HepG2 (cell line): ENCODE data around the gene GSTT2. TPM values are rescaled to one million over a fixed set of nuclear protein-coding genes. Genes with fewer than 3 reads are reported as not detected.
A peak's percentile ranks its signal among the peaks of the same experiment; 100 is the strongest.

Experiments
- AGO2 ChIP-seq: fragments of 200-400 bp; formaldehyde crosslinking; optimal IDR thresholded peaks from 2 replicates; pipeline ENCODE3; 2017; ENCODE audit warnings: mild to moderate bottlenecking, low read depth, low read length, moderate library complexity
- GMEB2 ChIP-seq: IDR thresholded peaks from 2 replicates; pipeline ENCODE4 v1.6.1; 2016; ENCODE audit warnings: missing biosample characterization, missing genetic modification reagents, low read depth
- HNF4G ChIP-seq, 2 experiments: sonication (generic) in 1 of 2; formaldehyde crosslinking in 1 of 2; IDR thresholded peaks; 2 replicates each; pipeline versions ENCODE4 v1.4.0 to v1.6.1; 2011 to 2020; ENCODE audit warnings: borderline replicate concordance in 2 of 2, low read depth in 2 of 2, mild to moderate bottlenecking in 2 of 2, low read length in 1 of 2, missing genetic modification reagents in 1 of 2, moderate library complexity in 1 of 2
- JUND ChIP-seq: sonication (generic); formaldehyde crosslinking; IDR thresholded peaks from 2 replicates; pipeline ENCODE4 v1.8.0; 2022; ENCODE audit warnings: mild to moderate bottlenecking, missing genetic modification reagents
- MLXIP ChIP-seq: sonication (generic); formaldehyde crosslinking; IDR thresholded peaks from 2 replicates; pipeline ENCODE4 v1.9.0; 2021; ENCODE audit warnings: missing genetic modification reagents, borderline replicate concordance
- MTA1 ChIP-seq: sonication (generic); formaldehyde crosslinking; IDR thresholded peaks from 2 replicates; pipeline ENCODE4 v1.4.0; 2020; ENCODE audit warnings: missing genetic modification reagents, mild to moderate bottlenecking, borderline replicate concordance
- MYPOP ChIP-seq: sonication (generic); formaldehyde crosslinking; IDR thresholded peaks from 2 replicates; pipeline ENCODE4 v1.8.1; 2023; ENCODE audit warnings: mild to moderate bottlenecking, moderate library complexity, missing genetic modification reagents
- NFYC ChIP-seq: IDR thresholded peaks from 2 replicates; pipeline ENCODE4 v1.6.1; 2016; ENCODE audit warnings: missing genetic modification reagents, missing compliant biosample characterization
- POLR2AphosphoS5 ChIP-seq: IDR thresholded peaks from 2 replicates; pipeline ENCODE4 v1.6.1; 2012; ENCODE audit warnings: low read depth, low read length
- ZBTB33 ChIP-seq: sonication (generic); formaldehyde crosslinking; IDR thresholded peaks from 2 replicates; pipeline ENCODE4 v1.4.0; 2020; ENCODE audit warnings: missing genetic modification reagents
- ZNF256 ChIP-seq: sonication (generic); formaldehyde crosslinking; conservative IDR thresholded peaks from 2 replicates; pipeline ENCODE4 v1.4.0; 2020; ENCODE audit warnings: missing genetic modification reagents
- ZNF512 ChIP-seq: sonication (generic); formaldehyde crosslinking; IDR thresholded peaks from 2 replicates; pipeline ENCODE4 v1.4.0; 2020; ENCODE audit warnings: mild to moderate bottlenecking, missing genetic modification reagents
- ZNF543 ChIP-seq: sonication (generic); formaldehyde crosslinking; IDR thresholded peaks from 2 replicates; pipeline ENCODE4 v1.4.0; 2020; ENCODE audit warnings: mild to moderate bottlenecking, missing genetic modification reagents
- ZNF547 ChIP-seq: sonication (generic); formaldehyde crosslinking; IDR thresholded peaks from 2 replicates; pipeline ENCODE4 v1.5.1; 2020; ENCODE audit warnings: mild to moderate bottlenecking, missing genetic modification reagents
- ZNF550 ChIP-seq: sonication (generic); formaldehyde crosslinking; IDR thresholded peaks from 2 replicates; pipeline ENCODE4 v1.4.0; 2020; ENCODE audit warnings: mild to moderate bottlenecking, missing genetic modification reagents, borderline replicate concordance
- ZNF616 ChIP-seq: sonication (generic); formaldehyde crosslinking; IDR thresholded peaks from 2 replicates; pipeline ENCODE4 v1.5.0; 2020; ENCODE audit warnings: low read depth, mild to moderate bottlenecking, missing genetic modification reagents
- ZNF7 ChIP-seq: IDR thresholded peaks from 2 replicates; pipeline ENCODE4 v1.6.1; 2016; ENCODE audit warnings: missing biosample characterization, missing genetic modification reagents
- ZNF713 ChIP-seq: sonication (generic); formaldehyde crosslinking; IDR thresholded peaks from 2 replicates; pipeline ENCODE4 v1.4.0; 2020; ENCODE audit warnings: mild to moderate bottlenecking, missing genetic modification reagents
- ZNF790 ChIP-seq: sonication (generic); formaldehyde crosslinking; IDR thresholded peaks from 2 replicates; pipeline ENCODE4 v1.8.0; 2022; ENCODE audit warnings: missing genetic modification reagents, mild to moderate bottlenecking, borderline replicate concordance
- ZSCAN25 ChIP-seq: sonication (generic); formaldehyde crosslinking; IDR thresholded peaks from 2 replicates; pipeline ENCODE4 v1.8.0; 2022; ENCODE audit warnings: mild to moderate bottlenecking, missing genetic modification reagents
- polyA plus RNA-seq, 8 experiments: library from polyadenylated mRNA; depleted of rRNA in 3 of 8; stranded (reverse) in 7 of 8; unstranded in 1 of 8; fragments of >200 nt; fragmentation: Illumina TruSeq in 4 of 8; extraction: Trizol in 4 of 8; gene quantifications; 2 replicates each; pipeline versions ENCODE4 v1.2.1 to v1.2.3, GENCODE V29; 2011 to 2016; ENCODE audit warnings: low read depth in 4 of 8, missing spikeins in 1 of 8, mixed read lengths in 1 of 8; ENCODE audit not compliant: insufficient read depth in 1 of 8
- total RNA-seq, 5 experiments: library from RNA; depleted of rRNA; stranded (reverse); fragments of >200 nt; fragmentation: Illumina TruSeq; extraction: Trizol; gene quantifications; 2 replicates each; pipeline ENCODE4 v1.2.3, GENCODE V29; 2016; ENCODE audit warnings: low read depth in 1 of 5

GSTT2 gene
- total and polyA plus RNA-seq, 2 of the 13 experiments (the other 11 are each of a cell fraction or from before 2014, with no cell fraction given) = not detected

- no peak for TF ChIP-seq MLXIP (CRISPR knock-in tag)
- no peak for TF ChIP-seq GMEB2 (CRISPR knock-in tag)
- no peak; the same call in 1 of the 2 replicates for TF ChIP-seq MYPOP (CRISPR knock-in tag)
- TF ChIP-seq JUND (CRISPR knock-in tag) = no peak
- TF ChIP-seq AGO2 = peak; percentile 17
- no peak for TF ChIP-seq ZNF543 (CRISPR knock-in tag)
- no peak for TF ChIP-seq ZNF547 (CRISPR knock-in tag)
- TF ChIP-seq POLR2AphosphoS5 = peak; percentile 46
- no peak for TF ChIP-seq ZNF790
- TF ChIP-seq NFYC (CRISPR knock-in tag) = peak; percentile 75
- TF ChIP-seq ZNF713 (CRISPR knock-in tag) = no peak
- TF ChIP-seq ZNF512 = no peak
- TF ChIP-seq MTA1 (CRISPR knock-in tag) = no peak
- TF ChIP-seq ZNF256 (CRISPR knock-in tag) = no peak
- TF ChIP-seq ZBTB33 = no peak
- TF ChIP-seq HNF4G (IDR thresholded peaks at IDR 0.05; ENCODE audit: borderline replicate concordance, low read depth, low read length) = peak; percentile 77; the same call in 1 of the 2 replicates
- TF ChIP-seq HNF4G (CRISPR knock-in tag; IDR thresholded peaks at IDR 0.05; ENCODE audit: borderline replicate concordance, low read depth) = no peak; the same call in 1 of the 2 replicates
- no peak for TF ChIP-seq ZSCAN25
- no peak for TF ChIP-seq ZNF550 (CRISPR knock-in tag)
- no peak for TF ChIP-seq ZNF616 (CRISPR knock-in tag)
- TF ChIP-seq ZNF7 (CRISPR knock-in tag) = no peak
These were observed 29.5 kb downstream of the GSTT2 start (continued) for GRCh38 chr22:24009227-24010017.
